Breast epithelium (tissue), 3 donors: Measurements from ENCODE around the gene HERC6.

Experiments used
- CTCF ChIP-seq, 3 donors: fragments of 450-650 bp; IDR thresholded peaks; one replicate each; pipeline ENCODE4 v1.5.1; 2016 to 2017; ENCODE audit warnings: antibody characterized with exemption in 3 of 3, mild to moderate bottlenecking in 3 of 3, moderate library complexity in 3 of 3
- POLR2A ChIP-seq: fragments of 450-650 bp; IDR thresholded peaks from one replicate; pipeline ENCODE4 v1.6.1; 2016; ENCODE audit warnings: antibody characterized with exemption, mild to moderate bottlenecking, moderate library complexity
- POLR2AphosphoS5 ChIP-seq, 3 donors: sonication (generic); formaldehyde crosslinking; IDR thresholded peaks; one replicate each; pipeline ENCODE4 v1.6.1; 2017; ENCODE audit warnings: antibody characterized with exemption in 3 of 3

- TF ChIP-seq CTCF (IDR thresholded peaks at IDR 0.05) (no peak), POLR2AphosphoS5 (IDR thresholded peaks at IDR 0.05) (no peak), POLR2A (no peak)
These were observed 60.6 kb downstream of the HERC6 start for GRCh38 chr4:88439161-88439760.
